Measurements from ENCODE around the gene TSHZ1. TPM values are rescaled to one million over a fixed set of nuclear protein-coding genes. Genes with fewer than 3 reads are reported as not detected.

Gene TSHZ1
- total RNA-seq, 1 experiment from 2014 or later, result 9.7 TPM

DNA sequence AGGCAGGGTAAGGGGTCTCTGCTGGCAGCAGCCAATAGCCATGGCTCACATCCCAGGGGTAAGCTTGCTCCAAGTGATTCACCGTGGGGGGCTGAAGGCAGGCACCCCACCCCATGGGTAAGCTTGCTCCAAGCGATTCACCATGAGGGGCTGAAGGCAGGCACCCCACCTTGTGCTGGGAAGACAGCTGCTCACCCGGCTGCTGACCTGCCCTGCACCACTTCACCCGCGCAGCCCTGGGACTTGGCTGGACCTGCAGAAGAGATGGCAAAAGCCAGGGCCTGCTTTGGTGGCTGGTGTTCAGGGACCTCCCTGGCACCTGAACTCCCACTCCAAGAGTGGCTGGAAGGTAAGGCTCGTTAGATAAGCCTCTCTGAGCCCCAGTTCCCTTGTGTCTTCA is 20.9 kb upstream of the TSHZ1 start:
- Mint-ChIP-seq H3K4me3 (ENCODE audit: unreplicated experiment) (no peak overlapping the region), H3K4me1 (ENCODE audit: insufficient read depth, unreplicated experiment) (peaks cover 5% of the 10 kb centered on the region), H3K36me3 (ENCODE audit: insufficient read depth, unreplicated experiment) (peaks cover 4% of the 10 kb centered on the region), H3K27me3 (ENCODE audit: insufficient read depth, unreplicated experiment) (no peaks in the 10 kb centered on the region), H3K27ac (ENCODE audit: low read depth, unreplicated experiment) (no peak overlapping the region), H3K9me3 (ENCODE audit: unreplicated experiment) (no peaks in the 10 kb centered on the region)
- TF ChIP-seq, protein P1, sequence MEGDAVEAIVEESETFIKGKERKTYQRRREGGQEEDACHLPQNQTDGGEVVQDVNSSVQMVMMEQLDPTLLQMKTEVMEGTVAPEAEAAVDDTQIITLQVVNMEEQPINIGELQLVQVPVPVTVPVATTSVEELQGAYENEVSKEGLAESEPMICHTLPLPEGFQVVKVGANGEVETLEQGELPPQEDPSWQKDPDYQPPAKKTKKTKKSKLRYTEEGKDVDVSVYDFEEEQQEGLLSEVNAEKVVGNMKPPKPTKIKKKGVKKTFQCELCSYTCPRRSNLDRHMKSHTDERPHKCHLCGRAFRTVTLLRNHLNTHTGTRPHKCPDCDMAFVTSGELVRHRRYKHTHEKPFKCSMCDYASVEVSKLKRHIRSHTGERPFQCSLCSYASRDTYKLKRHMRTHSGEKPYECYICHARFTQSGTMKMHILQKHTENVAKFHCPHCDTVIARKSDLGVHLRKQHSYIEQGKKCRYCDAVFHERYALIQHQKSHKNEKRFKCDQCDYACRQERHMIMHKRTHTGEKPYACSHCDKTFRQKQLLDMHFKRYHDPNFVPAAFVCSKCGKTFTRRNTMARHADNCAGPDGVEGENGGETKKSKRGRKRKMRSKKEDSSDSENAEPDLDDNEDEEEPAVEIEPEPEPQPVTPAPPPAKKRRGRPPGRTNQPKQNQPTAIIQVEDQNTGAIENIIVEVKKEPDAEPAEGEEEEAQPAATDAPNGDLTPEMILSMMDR (IDR thresholded peaks at IDR 0.05; ENCODE audit: unreplicated experiment), result no peak
- ChIA-PET CTCF (interaction anchor here (0.7 kb wide), 1 partner anchor 83 kb away, joined by 3 read pairs; no protein-coding TSS in a partner anchor), POLR2A (interaction anchor here (0.6 kb wide), 1 partner anchor 24 kb away, joined by 3 read pairs; no protein-coding TSS in a partner anchor)
- DNase-seq (ENCODE audit: unreplicated experiment), result no peak
- intact Hi-C loops (cut with micrococcal nuclease), result no loop called here
- BruUV-seq (replicated peaks), result no TSS peak

DNA sequence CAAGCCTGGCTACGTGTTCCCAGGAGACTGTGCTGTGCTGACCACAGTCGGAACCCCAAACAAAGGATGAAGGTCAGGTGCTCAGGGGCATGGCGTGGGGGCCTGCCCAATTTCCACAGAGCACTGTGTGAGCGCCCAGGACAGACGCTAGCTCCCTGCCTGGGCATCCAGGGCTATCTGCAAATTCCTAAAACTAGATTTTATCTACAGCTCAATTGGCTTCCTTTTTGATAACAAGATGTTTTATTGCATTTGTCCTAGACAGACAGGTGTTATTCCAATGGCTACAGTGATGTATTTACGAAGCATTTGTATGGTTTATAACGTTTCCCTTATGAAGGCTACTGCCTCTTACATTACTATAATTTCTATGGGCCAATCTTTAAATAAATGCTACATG is 17.7 kb upstream of the TSHZ1 start:
- CTCF ChIA-PET, result no interaction called here
- TF ChIP-seq, protein P1 (IDR thresholded peaks at IDR 0.05; ENCODE audit: unreplicated experiment), result no peak
- DNase-seq (ENCODE audit: unreplicated experiment), result no peak

DNA sequence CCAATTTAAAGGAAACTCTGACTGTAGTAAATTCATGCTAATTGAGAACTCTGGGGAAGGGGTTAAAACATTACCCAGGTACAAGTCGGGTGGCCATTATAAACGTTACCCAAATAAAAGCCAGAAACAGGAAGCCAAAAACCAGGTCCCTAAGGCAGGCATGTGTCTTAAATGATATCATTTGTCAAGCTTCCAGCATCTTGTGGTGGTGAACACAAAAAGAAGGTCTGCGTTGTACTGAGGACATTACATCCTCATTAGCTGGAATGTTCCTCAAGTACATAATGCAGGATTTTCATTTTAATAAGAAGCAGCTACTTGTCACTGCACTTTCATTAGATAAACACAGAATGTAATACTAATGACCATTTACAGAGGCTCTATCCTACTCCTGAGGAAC is 12.6 kb upstream of the TSHZ1 start:
- POLR2A ChIA-PET, result no interaction called here
- no peaks in the 10 kb centered on the region for H3K27me3 Mint-ChIP-seq (ENCODE audit: insufficient read depth, unreplicated experiment)
- TF ChIP-seq, protein P1 (IDR thresholded peaks at IDR 0.05; ENCODE audit: unreplicated experiment), result no peak
- intact Hi-C loops (cut with micrococcal nuclease), result no loop called here
- no peak for DNase-seq (ENCODE audit: unreplicated experiment)
- BruUV-seq (replicated peaks), result no TSS peak
- H3K36me3 Mint-ChIP-seq (ENCODE audit: insufficient read depth, unreplicated experiment), result peaks cover 19% of the 10 kb centered on the region
- H3K9me3 Mint-ChIP-seq (ENCODE audit: unreplicated experiment), result no peaks in the 10 kb centered on the region
- CTCF ChIA-PET, result no interaction called here
- H3K4me1 Mint-ChIP-seq (ENCODE audit: insufficient read depth, unreplicated experiment), result no peaks in the 10 kb centered on the region
- H3K27ac Mint-ChIP-seq (ENCODE audit: low read depth, unreplicated experiment), result no peak overlapping the region
- H3K4me3 Mint-ChIP-seq (ENCODE audit: unreplicated experiment), result no peak overlapping the region

More for the DNA sequence above, 17.7 kb upstream of the TSHZ1 start:
- intact Hi-C loops (cut with micrococcal nuclease), result no loop called here
- Mint-ChIP-seq H3K36me3 (ENCODE audit: insufficient read depth, unreplicated experiment) (peaks cover 4% of the 10 kb centered on the region), H3K9me3 (ENCODE audit: unreplicated experiment) (no peaks in the 10 kb centered on the region), H3K4me3 (ENCODE audit: unreplicated experiment) (no peak overlapping the region), H3K27ac (ENCODE audit: low read depth, unreplicated experiment) (no peak overlapping the region), H3K4me1 (ENCODE audit: insufficient read depth, unreplicated experiment) (no peaks in the 10 kb centered on the region), H3K27me3 (ENCODE audit: insufficient read depth, unreplicated experiment) (no peaks in the 10 kb centered on the region)
- POLR2A ChIA-PET, result interaction anchor here (0.7 kb wide), 2 partner anchors 10 to 1154 kb away, joined by 3 read pairs; no protein-coding TSS in a partner anchor
- BruUV-seq (replicated peaks), result no TSS peak

- Mint-ChIP-seq H3K4me1 (ENCODE audit: insufficient read depth, unreplicated experiment) (no peaks in the 10 kb centered on the region), H3K9me3 (ENCODE audit: unreplicated experiment) (no peaks in the 10 kb centered on the region), H3K36me3 (ENCODE audit: insufficient read depth, unreplicated experiment) (peaks cover 19% of the 10 kb centered on the region), H3K27ac (ENCODE audit: low read depth, unreplicated experiment) (no peak overlapping the region), H3K27me3 (ENCODE audit: insufficient read depth, unreplicated experiment) (no peaks in the 10 kb centered on the region), H3K4me3 (ENCODE audit: unreplicated experiment) (no peak overlapping the region)
- BruUV-seq (replicated peaks), result no TSS peak
- TF ChIP-seq, protein P1 (IDR thresholded peaks at IDR 0.05; ENCODE audit: unreplicated experiment), result no peak
- ChIA-PET CTCF (no interaction called here), POLR2A (interaction anchor here (0.8 kb wide), 1 partner anchor 10 kb away, joined by 3 read pairs; no protein-coding TSS in a partner anchor)
- no peak for DNase-seq (ENCODE audit: unreplicated experiment)
- intact Hi-C loops (cut with micrococcal nuclease), result no loop called here
These were observed 11.3 kb upstream of the TSHZ1 start for GRCh38 chr18:75199327-75199726.
